ENCODE measurements around the gene CEP41.

GRCh38 chr7:130379019-130379418 lies 61.8 kb downstream of the CEP41 start:
- no peak for TF ChIP-seq CTCF (optimal IDR thresholded peaks at IDR 0.05 in 1 of 3, IDR thresholded peaks at IDR 0.05 in 1 of 3, conservative IDR thresholded peaks at IDR 0.05 in 1 of 3; ENCODE audit: extremely low read depth in 1 of 3, insufficient read depth in 2 of 3, low read length in 3 of 3)
- no peak for TF ChIP-seq EZH2 (IDR thresholded peaks at IDR 0.05; ENCODE audit: low read length)
